Ovary (tissue), 3 donors: ENCODE measurements around the gene SLC39A11.

Source experiments
- CTCF ChIP-seq, 3 donors: fragments of 450-650 bp in 2 of 3; fragments of 200-600 bp in 1 of 3; IDR thresholded peaks; one replicate each; pipeline versions ENCODE4 v1.5.1 to v1.8.0; 2016 to 2022; ENCODE audit warnings: antibody characterized with exemption in 3 of 3, mild to moderate bottlenecking in 1 of 3
- EP300 ChIP-seq: sonication (generic); formaldehyde crosslinking; IDR thresholded peaks from one replicate; pipeline ENCODE4 v1.6.1; 2017; ENCODE audit warnings: antibody characterized with exemption
- POLR2A ChIP-seq: fragments of 450-650 bp; IDR thresholded peaks from one replicate; pipeline ENCODE4 v1.6.1; 2017; ENCODE audit warnings: antibody characterized with exemption, mild to moderate bottlenecking, moderate library complexity
- donor health status: DM: no; HTN: no; CAD: no.

GRCh38 chr17:72672729-72673128 is 419.8 kb downstream of the SLC39A11 start:
- no peak for TF ChIP-seq CTCF (IDR thresholded peaks at IDR 0.05)
- no peak for TF ChIP-seq EP300
- TF ChIP-seq POLR2A = no peak
